Activated CD4-positive, alpha-beta T cell treated with anti-CD3 and anti-CD28 coated beads for 48 hours (primary cell): ENCODE measurements around the gene CORO2B.
"Not testable (repeated sequence)": the region's sequence is repeated elsewhere in the genome, so short reads cannot be mapped to it uniquely, and the experiment has no call there.

Experiments
- DNase-seq: peaks from one replicate; pipeline ENCODE4 v3.0.0-alpha.2; 2020

CORO2B gene

GRCh38 chr15:68749365-68749764 lies 170.6 kb downstream of the CORO2B start:
- no peak for DNase-seq

- no peak for DNase-seq
Measured at GRCh38 chr15:68749793-68750192, 171.0 kb downstream of the CORO2B start.

DNA sequence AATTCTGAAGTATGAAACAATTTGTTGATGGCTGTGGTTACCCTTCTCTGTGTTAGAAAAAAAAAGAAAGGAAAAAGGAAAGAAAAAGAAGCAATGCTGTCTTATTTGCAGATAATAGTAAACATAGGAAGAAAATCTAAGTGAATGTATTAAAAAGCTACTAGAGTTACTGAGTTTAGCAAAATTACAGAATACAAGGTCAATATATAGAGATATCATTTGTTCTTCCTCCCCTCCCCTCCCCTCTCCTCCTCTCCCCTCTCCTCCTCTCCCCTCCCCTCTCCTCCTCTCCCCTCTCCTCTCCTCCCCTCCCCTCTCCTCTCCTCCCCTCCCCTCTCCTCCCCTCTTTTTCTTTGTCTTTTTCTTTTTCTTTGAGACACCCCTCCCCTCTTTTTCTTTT lies 172.8 kb downstream of the CORO2B start:
- DNase-seq, result no peak

- no peak for DNase-seq
Measured at GRCh38 chr15:68755731-68756130, 176.9 kb downstream of the CORO2B start.

DNA sequence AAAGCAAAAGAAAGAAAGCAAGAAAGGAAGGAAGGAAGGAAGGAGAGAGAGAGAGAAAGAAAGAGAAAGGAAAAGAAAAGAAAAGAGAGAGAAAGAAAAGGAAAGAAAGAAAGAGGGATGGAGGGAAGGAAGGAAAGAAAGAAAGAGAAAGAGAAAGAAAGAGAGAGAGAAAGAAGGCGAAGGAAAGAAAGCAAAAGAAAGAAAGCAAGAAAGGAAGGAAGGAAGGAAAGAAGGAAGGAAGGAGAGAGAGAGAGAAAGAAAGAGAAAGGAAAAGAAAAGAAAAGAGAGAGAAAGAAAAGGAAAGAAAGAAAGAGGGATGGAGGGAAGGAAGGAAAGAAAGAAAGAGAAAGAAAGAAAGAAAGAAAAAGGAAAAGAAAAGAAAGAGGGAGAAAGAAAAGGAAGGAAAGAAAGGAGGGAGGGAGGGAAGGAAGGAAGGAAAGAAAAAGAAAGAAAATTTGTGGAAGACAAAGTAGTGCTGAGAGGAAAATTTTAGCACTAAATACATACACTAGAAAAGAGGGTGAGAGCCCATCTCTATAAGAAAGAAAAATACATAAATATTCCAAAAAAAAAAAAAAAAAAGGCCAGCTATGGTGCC lies 181.3 kb downstream of the CORO2B start:
- DNase-seq, result not testable (repeated sequence)

- DNase-seq, result no peak
Measured at GRCh38 chr15:68763063-68763462, 184.3 kb downstream of the CORO2B start.

DNA sequence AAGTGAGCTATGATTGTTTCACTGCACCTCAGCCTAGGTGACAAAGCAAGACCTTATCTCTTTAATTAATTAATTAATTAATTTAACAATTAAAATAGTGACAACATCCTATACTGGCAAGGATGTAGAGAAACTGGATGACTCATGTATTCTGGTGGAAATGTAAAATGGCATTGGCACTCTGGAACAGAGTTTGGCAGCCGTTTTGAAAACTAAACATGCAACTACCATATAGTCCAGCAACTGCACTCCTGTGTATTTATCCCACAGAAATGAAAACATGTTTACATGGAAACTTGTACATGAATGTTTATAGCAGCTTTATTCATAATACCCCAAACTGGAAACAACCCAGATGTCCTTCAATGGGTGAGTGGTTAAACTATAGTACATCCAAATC lies 185.3 kb downstream of the CORO2B start:
- DNase-seq, result no peak

DNA sequence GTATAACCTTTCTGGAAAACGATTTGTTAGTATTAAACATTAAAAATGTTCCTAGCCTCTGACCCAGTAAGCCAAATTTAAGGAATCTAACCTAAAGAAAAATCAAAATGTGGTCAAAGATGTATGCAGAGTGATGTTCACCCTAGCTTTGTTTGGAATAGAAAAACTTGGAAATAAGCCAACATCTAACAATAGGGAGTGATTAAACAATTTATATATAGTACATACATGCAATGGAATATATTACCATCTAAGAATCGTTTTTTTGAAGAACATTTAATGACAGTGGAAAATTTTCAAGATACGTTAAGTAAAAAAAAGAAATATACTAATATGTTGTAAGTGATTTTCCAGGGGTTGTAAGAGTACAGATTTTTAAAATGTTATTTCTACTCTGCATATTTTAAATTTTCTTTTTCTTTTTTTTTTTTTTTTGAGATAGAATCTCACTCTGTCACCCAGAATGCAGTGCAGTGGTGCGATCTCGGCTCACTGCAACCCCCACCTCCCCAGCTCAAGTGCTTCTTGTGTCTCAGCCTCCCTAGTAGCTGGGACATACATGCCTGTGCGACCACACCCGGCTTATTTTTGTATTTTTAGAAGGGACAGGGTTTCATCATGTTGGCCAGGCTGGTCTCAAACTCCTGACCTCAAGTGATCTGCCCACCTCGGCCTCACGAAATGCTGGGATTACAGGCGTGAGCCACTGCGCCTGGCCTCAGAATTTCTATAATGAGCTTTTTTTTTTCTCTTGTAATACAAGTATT lies 187.0 kb downstream of the CORO2B start:
- no peak for DNase-seq

DNA sequence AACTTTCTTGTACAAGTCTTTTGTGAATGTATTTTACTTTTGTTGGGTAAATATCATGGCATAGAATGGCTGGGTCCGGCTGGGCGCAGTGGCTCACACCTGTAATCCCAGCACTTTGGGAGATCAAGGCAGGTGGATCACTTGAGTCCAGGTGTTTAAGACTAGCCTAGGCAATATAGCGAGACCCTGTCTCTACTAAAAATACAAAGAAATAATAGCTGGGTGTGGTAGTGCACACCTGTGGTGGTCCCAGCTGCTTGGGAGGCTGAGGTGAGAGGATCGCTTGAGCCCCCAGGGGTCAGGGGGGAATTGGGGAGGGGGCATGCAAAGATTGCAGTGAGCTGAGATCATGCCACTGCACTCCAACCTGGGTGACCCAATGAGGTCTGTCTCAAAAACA lies 189.0 kb downstream of the CORO2B start:
- no peak for DNase-seq

DNA sequence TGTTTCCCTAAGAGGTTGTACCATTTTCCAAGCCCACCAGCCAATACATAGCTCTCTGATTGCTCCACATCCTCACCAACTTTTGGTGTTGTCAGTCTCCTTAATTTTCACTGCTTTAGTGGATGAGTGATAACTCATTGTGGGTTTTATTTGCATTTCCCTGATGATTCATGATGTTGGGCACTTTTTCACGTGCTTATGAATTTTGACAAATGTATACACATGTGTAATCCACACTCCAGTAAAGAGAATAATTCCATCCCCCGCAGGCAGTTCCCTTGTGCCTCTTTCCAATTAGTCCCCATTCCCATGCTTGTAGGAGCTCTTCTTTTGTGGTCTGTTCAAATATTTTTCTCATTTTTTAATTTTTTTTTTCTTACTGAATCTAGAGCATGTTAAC lies 189.5 kb downstream of the CORO2B start:
- DNase-seq, result no peak

DNA sequence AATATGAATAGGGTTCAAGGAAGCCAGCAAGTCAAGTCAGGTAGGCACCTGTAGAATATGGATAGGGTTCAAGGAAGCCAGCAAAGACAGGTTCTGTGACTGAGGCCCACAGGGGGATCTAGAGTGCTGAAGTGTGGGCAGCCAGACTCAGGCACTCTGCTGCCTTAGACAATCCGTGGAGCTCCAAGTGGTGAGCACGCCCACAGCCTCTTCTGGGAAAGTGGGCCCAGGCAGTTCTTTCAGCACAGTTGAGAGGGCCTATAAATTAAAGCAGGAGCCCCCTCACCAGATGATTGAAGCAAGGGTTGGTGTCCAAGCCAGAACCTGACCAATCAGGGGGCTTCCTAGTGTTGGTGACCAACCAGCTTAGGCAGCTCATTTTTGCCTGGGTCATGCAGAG lies 190.9 kb downstream of the CORO2B start:
- DNase-seq, result no peak

GRCh38 chr15:68770216-68770615 lies 191.4 kb downstream of the CORO2B start:
- no peak for DNase-seq

DNA sequence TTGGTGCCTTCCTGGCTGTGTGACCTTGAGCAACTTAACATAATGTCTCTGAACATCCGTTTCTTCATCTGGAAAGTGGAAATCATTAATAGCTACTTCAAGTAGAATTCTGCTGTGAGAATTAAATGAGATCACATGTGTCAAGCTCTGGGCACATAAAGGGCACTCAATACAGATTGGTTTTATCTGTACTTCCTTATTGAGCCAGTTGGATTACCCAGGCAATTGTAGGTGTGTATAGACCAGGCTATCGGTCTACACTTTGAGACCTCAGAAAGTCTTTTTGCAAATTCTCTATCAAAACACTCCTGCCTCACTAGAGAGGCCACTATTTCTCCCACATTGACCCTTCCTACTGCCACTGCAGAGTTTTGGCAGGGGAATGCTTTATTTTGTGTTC lies 194.2 kb downstream of the CORO2B start:
- DNase-seq, result no peak

GRCh38 chr15:68774120-68774519 lies 195.3 kb downstream of the CORO2B start:
- DNase-seq, result no peak

GRCh38 chr15:68774521-68775235 lies 195.9 kb downstream of the CORO2B start:
- no peak for DNase-seq

DNA sequence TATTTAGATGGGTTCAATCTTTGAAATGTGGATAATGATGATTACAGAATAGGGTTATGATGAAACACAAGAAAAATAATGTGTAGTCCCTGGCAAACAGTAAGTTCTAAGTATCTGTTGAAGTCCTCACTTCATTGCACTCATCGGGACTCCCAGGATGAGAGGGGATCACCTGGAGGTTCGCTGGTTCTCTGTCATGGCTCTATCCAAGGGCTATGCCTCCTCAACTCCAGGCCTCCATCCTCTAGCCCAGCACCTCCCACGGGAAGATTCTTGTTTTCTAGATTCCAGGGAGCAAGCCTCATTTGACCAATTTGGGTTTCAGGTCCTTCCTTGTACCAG lies 196.4 kb downstream of the CORO2B start:
- no peak for DNase-seq

DNA sequence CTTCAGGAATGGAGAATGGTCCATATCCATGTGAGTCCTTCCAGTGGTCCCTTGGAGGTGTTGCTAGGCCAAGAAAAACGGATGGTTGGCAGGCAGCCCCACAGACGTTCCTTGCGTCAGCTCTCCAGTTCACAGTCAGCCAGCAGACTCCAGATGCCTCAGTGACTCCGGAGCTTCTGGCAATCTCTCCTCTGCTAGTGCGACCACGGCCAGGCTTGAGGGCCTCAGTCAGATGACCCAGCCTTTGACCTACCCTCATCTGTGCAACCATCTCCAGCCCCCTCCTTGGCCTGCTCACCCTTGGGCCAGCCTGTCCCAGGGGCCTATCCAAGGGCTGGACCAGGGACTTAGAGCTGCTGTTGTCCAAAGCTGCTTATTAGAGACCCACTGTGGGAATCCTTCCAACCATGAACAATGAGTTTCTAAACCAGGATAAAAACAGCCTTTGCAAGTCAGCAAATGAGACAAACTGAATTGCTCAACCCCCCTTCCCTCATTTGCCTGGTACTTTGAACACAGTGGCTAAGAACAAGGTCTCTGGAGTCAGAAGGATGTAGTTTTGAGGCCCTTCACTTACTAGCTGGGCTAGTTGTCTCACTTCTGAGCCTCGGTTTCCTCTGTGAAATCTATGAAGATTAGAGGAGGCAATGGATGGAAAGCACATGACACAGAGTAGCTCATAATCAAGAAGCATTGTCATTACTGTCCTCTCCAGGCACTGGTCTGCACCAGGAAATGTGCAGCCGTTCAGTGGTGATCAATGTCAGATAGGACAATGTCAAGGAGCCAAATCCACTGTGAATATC lies 197.1 kb downstream of the CORO2B start:
- no peak for DNase-seq

DNA sequence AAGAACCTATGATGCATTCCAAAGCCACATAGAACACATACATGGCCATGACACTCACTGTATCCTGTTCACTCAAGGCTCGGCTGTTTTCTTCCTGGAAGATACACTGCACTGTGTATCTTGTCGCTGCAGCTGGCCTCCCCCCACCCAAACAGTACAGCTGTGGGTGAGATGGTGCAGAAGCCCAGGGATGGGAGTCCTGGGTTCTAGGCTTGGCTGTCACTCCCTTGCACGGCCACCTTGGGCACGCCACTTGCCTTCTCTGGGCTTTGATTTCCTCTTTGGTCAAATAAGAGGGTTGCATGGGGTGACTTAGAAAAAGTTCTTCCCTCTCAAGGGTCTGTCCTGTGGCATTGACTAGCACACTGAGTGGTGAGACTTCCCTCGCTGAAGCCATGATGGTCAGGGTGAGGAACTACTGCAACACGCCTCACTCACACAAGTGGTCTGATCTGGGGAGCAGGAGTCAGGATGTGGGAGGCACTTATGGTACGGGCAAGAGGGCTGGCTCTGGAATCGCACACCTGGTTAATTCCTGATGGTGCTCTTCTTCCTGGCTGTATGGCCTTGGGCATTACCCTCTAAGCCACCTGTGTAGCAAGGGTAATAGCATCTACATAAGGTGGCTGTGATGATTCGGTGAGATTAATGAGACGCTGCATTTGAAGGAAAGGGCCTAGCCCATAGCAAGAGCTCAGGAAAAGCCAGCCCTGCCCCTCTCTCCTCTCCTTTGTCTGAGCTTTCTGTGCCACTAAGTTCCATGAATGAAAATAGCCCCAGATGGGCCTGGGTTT lies 197.9 kb downstream of the CORO2B start:
- DNase-seq, result no peak
